Sigmoid colon (tissue), 4 donors: ENCODE data around the gene SUSD4.

Source experiments
- CTCF ChIP-seq, 4 experiments: fragments of 450-650 bp in 3 of 4; fragments of 200-600 bp in 1 of 4; IDR thresholded peaks; one replicate each; pipeline ENCODE4 v1.5.1; 2016 to 2019; ENCODE audit warnings: antibody characterized with exemption in 4 of 4, mild to moderate bottlenecking in 3 of 4, moderate library complexity in 2 of 4
- EP300 ChIP-seq, 4 donors: sonication (generic); formaldehyde crosslinking; IDR thresholded peaks; one replicate each; pipeline ENCODE4 v1.6.1; 2017; ENCODE audit warnings: antibody characterized with exemption in 4 of 4
- POLR2A ChIP-seq, 2 donors: fragments of 450-650 bp; IDR thresholded peaks; one replicate each; pipeline ENCODE4 v1.6.1; 2016; ENCODE audit warnings: antibody characterized with exemption in 2 of 2, mild to moderate bottlenecking in 2 of 2, moderate library complexity in 2 of 2
- POLR2AphosphoS5 ChIP-seq, 4 donors: sonication (generic); formaldehyde crosslinking; IDR thresholded peaks; one replicate each; pipeline ENCODE4 v1.6.1; 2017; ENCODE audit warnings: antibody characterized with exemption in 4 of 4

GRCh38 chr1:223189525-223189902 is 174.5 kb downstream of the SUSD4 start:
- TF ChIP-seq CTCF (IDR thresholded peaks at IDR 0.05) (no peak), EP300 (IDR thresholded peaks at IDR 0.05) (no peak), POLR2AphosphoS5 (IDR thresholded peaks at IDR 0.05) (no peak), POLR2A (IDR thresholded peaks at IDR 0.05) (no peak)
